PC-3 (cell line): ENCODE data around the gene OR5D18. TPM values are rescaled to one million over a fixed set of nuclear protein-coding genes. Genes with fewer than 3 reads are reported as not detected.

Source experiments
- ATAC-seq: fragments of 200-7000 bp; cut with Tn5 transposase; 2 replicates; pipeline ENCODE4 v1.9.1; 2020; ENCODE audit warnings: mild to moderate bottlenecking, moderate library complexity
- Bru-seq: library from RNA; stranded (reverse); fragments of 400-500 nt; gene quantifications from one replicate; lab custom pipeline; 2021; lab: Mats Ljungman, UMichigan
- BruChase-seq, 2 experiments: library from RNA; stranded (reverse); fragments of 400-500 nt; gene quantifications; one replicate each; lab custom pipeline; 2021; lab: Mats Ljungman, UMichigan
- BruUV-seq: library from RNA; stranded (reverse); fragments of 400-500 nt; replicated peaks from 2 replicates; lab custom pipeline; 2021; lab: Mats Ljungman, UMichigan
- CTCF ChIA-PET: fragments of 300-600 bp; sonication (Branson Sonifier 250); formaldehyde crosslinking; loops from one replicate; lab custom pipeline; 2022; ENCODE audit warnings: antibody characterized with exemption; lab: Charles Lee
- POLR2A ChIA-PET: fragments of 300-600 bp; sonication (Branson Sonifier 250); formaldehyde crosslinking; loops from one replicate; lab custom pipeline; 2022; ENCODE audit warnings: antibody characterized with exemption; ENCODE audit not compliant: unreplicated experiment; lab: Charles Lee
- DNase-seq: peaks from one replicate; pipeline ENCODE4 v3.0.0-alpha.2; 2015
- H2AFZ ChIP-seq: fragments of 300-600 bp; sonication (generic); 2 replicates; pipeline ENCODE4 v1.6.0; 2016; ENCODE audit warnings: antibody characterized with exemption, low read length
- H3F3A ChIP-seq: fragments of 300-600 bp; sonication (generic); one replicate; pipeline ENCODE4 v1.6.0; 2017; ENCODE audit warnings: antibody characterized with exemption, low read length, control low read depth, mild to moderate bottlenecking; ENCODE audit not compliant: unreplicated experiment
- H3K27ac ChIP-seq: fragments of 300-600 bp; sonication (generic); 2 replicates; pipeline ENCODE4 v1.5.1; 2016; ENCODE audit warnings: mild to moderate bottlenecking, low read length
- H3K27me3 ChIP-seq: fragments of 300-600 bp; sonication (generic); 2 replicates; pipeline ENCODE4 v1.6.1; 2016; ENCODE audit warnings: low read length, mixed read lengths
- H3K36me3 ChIP-seq: fragments of 300-600 bp; sonication (generic); 2 replicates; pipeline ENCODE4 v1.6.1; 2016; ENCODE audit warnings: low read depth, mixed run types, low read length, mixed read lengths
- H3K4me1 ChIP-seq: fragments of 300-600 bp; sonication (generic); 2 replicates; pipeline ENCODE4 v1.5.1; 2016; ENCODE audit warnings: low read length; ENCODE audit not compliant: insufficient read depth
- H3K4me2 ChIP-seq: fragments of 300-600 bp; sonication (generic); 2 replicates; pipeline ENCODE4 v1.6.0; 2016; ENCODE audit warnings: low read length
- H3K4me3 ChIP-seq: fragments of 300-600 bp; sonication (generic); 2 replicates; pipeline ENCODE4 v1.5.1; 2016; ENCODE audit warnings: mild to moderate bottlenecking, low read length, mixed read lengths
- H3K79me2 ChIP-seq: fragments of 300-600 bp; sonication (generic); 2 replicates; pipeline ENCODE4 v1.6.1; 2017; ENCODE audit warnings: low read length, mixed read lengths
- H3K9ac ChIP-seq: fragments of 300-600 bp; sonication (generic); 2 replicates; pipeline ENCODE4 v1.6.0; 2016; ENCODE audit warnings: mild to moderate bottlenecking, low read length
- H3K9me2 ChIP-seq: fragments of 300-600 bp; sonication (generic); replicated peaks from 2 replicates; pipeline ENCODE4 v1.6.1; 2016; ENCODE audit warnings: mixed run types, low read length, mixed read lengths
- H3K9me3 ChIP-seq: fragments of 300-600 bp; sonication (generic); 2 replicates; pipeline ENCODE4 v1.6.1; 2016; ENCODE audit warnings: low read length, mixed read lengths
- H4K20me1 ChIP-seq: fragments of 300-600 bp; sonication (generic); 2 replicates; pipeline ENCODE4 v1.6.1; 2016; ENCODE audit warnings: low read length, mixed read lengths
- CTCF ChIP-seq: fragments of 300-600 bp; sonication (generic); conservative IDR thresholded peaks from 2 replicates; pipeline ENCODE4 v1.5.1; 2017; ENCODE audit warnings: antibody characterized with exemption, low read depth, mild to moderate bottlenecking, low read length
- EZH2 ChIP-seq: fragments of 300-600 bp; sonication (generic); IDR thresholded peaks from one replicate; pipeline ENCODE4 v1.6.1; 2017; ENCODE audit warnings: antibody characterized with exemption, mild to moderate bottlenecking, low read length; ENCODE audit not compliant: unreplicated experiment
- EZH2phosphoT487 ChIP-seq: fragments of 300-600 bp; sonication (generic); IDR thresholded peaks from 2 replicates; pipeline ENCODE4 v1.6.1; 2018; ENCODE audit warnings: mild to moderate bottlenecking, antibody characterized with exemption, low read length, borderline replicate concordance
- intact Hi-C: fragments of 100-400 bp; cut with micrococcal nuclease; formaldehyde crosslinking; loops from 2 replicates; pipeline ENCODE4 v1.9.0; 2023
- long read RNA-seq: library from polyadenylated mRNA; unstranded; transcript quantifications from one replicate; pipeline ENCODE4 v2.0.0, GENCODE V29; 2021; ENCODE audit not compliant: unreplicated experiment
- total RNA-seq: library from RNA; depleted of rRNA; stranded (reverse); fragments of >200 nt; gene quantifications from 2 replicates; pipeline ENCODE4 v1.2.3, GENCODE V29; 2014; rRNA removed

Gene OR5D18
- total RNA-seq (not detected in 2 replicates), Bru-seq, nascent RNA (not detected), BruChase-seq, experiment 1, labeled RNA remaining after a 6-hour chase (not detected), BruChase-seq, experiment 2, labeled RNA remaining after a 2-hour chase (not detected)
- long read RNA-seq: 0 reads

- H3K9me2 ChIP-seq: no peaks in the 10 kb centered on the region
- BruUV-seq: no TSS peak
- H3K27ac ChIP-seq: no peak within 1 kb of the TSS
- H3K9ac ChIP-seq: no peak within 1 kb of the TSS
- ChIA-PET CTCF (no interaction called here), POLR2A (no interaction called here)
- no peaks in the 10 kb centered on the region for H3K36me3 ChIP-seq
- H3K79me2 ChIP-seq: no peaks in the 10 kb centered on the region
- DNase-seq (no peak), ATAC-seq (no peak)
- TF ChIP-seq EZH2phosphoT487: no peak
- TF ChIP-seq EZH2: no peak
- no peak for TF ChIP-seq CTCF
- no peak within 1 kb of the TSS for H2AFZ ChIP-seq
- H3K4me1 ChIP-seq: no peaks in the 10 kb centered on the region
- no peaks in the 10 kb centered on the region for H3F3A ChIP-seq
- H3K4me2 ChIP-seq: no peak within 1 kb of the TSS
- 0 out of 2 replicates have a peak, but pooled peaks cover 8% of the 10 kb centered on the region for H3K9me3 ChIP-seq
- intact Hi-C loops: no loop called here
- peaks cover 9% of the 10 kb centered on the region; the same call in 1 of the 2 replicates for H3K27me3 ChIP-seq
- H3K4me3 ChIP-seq: no peak within 1 kb of the TSS
- no peaks in the 10 kb centered on the region for H4K20me1 ChIP-seq
Measured at GRCh38 chr11:55819330-55819729, at the start of gene OR5D18. Gene OR5D18, plus strand, starts transcription at chr11:55819630. Its CDS starts 0 bp downstream, at chr11:55819630.

GRCh38 chr11:55773138-55773537 is 46.3 kb upstream of the OR5D18 start, which contains the start of gene OR5D13:
Gene OR5D13, plus strand, starts transcription at chr11:55773438. Its CDS starts 0 bp downstream, at chr11:55773438.
- ATAC-seq (no peak), DNase-seq (no peak)
- no peak for TF ChIP-seq CTCF
- TF ChIP-seq EZH2phosphoT487: no peak
- TF ChIP-seq EZH2: no peak
- H2AFZ ChIP-seq: no peak within 1 kb of the TSS
- H3K9me2 ChIP-seq: no peaks in the 10 kb centered on the region
- no peak within 1 kb of the TSS for H3K4me3 ChIP-seq
- no peaks in the 10 kb centered on the region for H3K9me3 ChIP-seq
- no peak within 1 kb of the TSS for H3K4me2 ChIP-seq
- BruUV-seq: no TSS peak
- ChIA-PET CTCF (no interaction called here), POLR2A (no interaction called here)
- no peaks in the 10 kb centered on the region for H3F3A ChIP-seq
- intact Hi-C loops: no loop called here
- no peaks in the 10 kb centered on the region for H3K27me3 ChIP-seq
- H3K27ac ChIP-seq: no peak within 1 kb of the TSS
- no peaks in the 10 kb centered on the region for H3K36me3 ChIP-seq
- no peaks in the 10 kb centered on the region for H4K20me1 ChIP-seq
- H3K9ac ChIP-seq: no peak within 1 kb of the TSS
- no peaks in the 10 kb centered on the region for H3K4me1 ChIP-seq
- H3K79me2 ChIP-seq: no peaks in the 10 kb centered on the region

- Histone ChIP-seq H3K9me3 (peaks cover 8% of the 10 kb centered on the region), H3K4me2 (no peak overlapping the region), H4K20me1 (no peaks in the 10 kb centered on the region), H3K4me1 (no peaks in the 10 kb centered on the region), H2AFZ (no peak overlapping the region), H3F3A (no peaks in the 10 kb centered on the region), H3K9me2 (no peaks in the 10 kb centered on the region), H3K36me3 (no peaks in the 10 kb centered on the region), H3K9ac (no peak overlapping the region), H3K27ac (no peak overlapping the region), H3K27me3 (no peaks in the 10 kb centered on the region), H3K4me3 (no peak overlapping the region), H3K79me2 (no peaks in the 10 kb centered on the region)
- BruUV-seq: no TSS peak
- intact Hi-C loops: no loop called here
- TF ChIP-seq EZH2phosphoT487: no peak
- TF ChIP-seq CTCF: no peak
- TF ChIP-seq EZH2: no peak
- DNase-seq (no peak), ATAC-seq (no peak)
- CTCF ChIA-PET: no interaction called here
- POLR2A ChIA-PET: no interaction called here
Measured at GRCh38 chr11:55791606-55792005, 27.8 kb upstream of the OR5D18 start.
